ENCODE results near the gene FLII.

- TF ChIP-seq YY1 (IDR thresholded peaks at IDR 0.05; ENCODE audit: extremely low read depth, insufficient replicate concordance, low read depth, low read length) (no peak), SP1 (IDR thresholded peaks at IDR 0.05; ENCODE audit: low read depth) (no peak), POLR2AphosphoS5 (IDR thresholded peaks at IDR 0.05; ENCODE audit: low read depth, low read length) (no peak), REST (IDR thresholded peaks at IDR 0.05; ENCODE audit: low read depth) (no peak), CTCF (IDR thresholded peaks at IDR 0.05 in 2 of 3, conservative IDR thresholded peaks at IDR 0.05 in 1 of 3; ENCODE audit: borderline replicate concordance in 1 of 3, insufficient read depth in 1 of 3, low read depth in 2 of 3, low read length in 2 of 3) (no peak), POLR2A (IDR thresholded peaks at IDR 0.05; ENCODE audit: borderline replicate concordance, extremely low read depth, insufficient read depth, insufficient read length) (no peak), MAX (IDR thresholded peaks at IDR 0.05) (no peak), ZNF274 (IDR thresholded peaks at IDR 0.05; ENCODE audit: low read depth, low read length) (no peak), EZH2 (IDR thresholded peaks at IDR 0.05) (no peak), EZH2phosphoT487 (IDR thresholded peaks at IDR 0.05; ENCODE audit: borderline replicate concordance) (no peak), RAD21 (IDR thresholded peaks at IDR 0.05; ENCODE audit: low read depth) (no peak), CBX3 (IDR thresholded peaks at IDR 0.05; ENCODE audit: low read depth) (no peak), ELF1 (IDR thresholded peaks at IDR 0.05; ENCODE audit: borderline replicate concordance, low read depth) (no peak)
Observed at GRCh38 chr17:18278867-18279266, 20.3 kb upstream of the FLII start.

All from HCT116 (cell line).